ENCODE data around the gene AIG1.
A peak's percentile ranks its signal among the peaks of the same experiment; 100 is the strongest.

GRCh38 chr6:143337201-143337949 lies 276.7 kb downstream of the AIG1 start:
- TF ChIP-seq CTCF (IDR thresholded peaks at IDR 0.05), result peak; percentile 68
- TF ChIP-seq EZH2 (IDR thresholded peaks at IDR 0.05), result no peak
